ENCODE data around the gene CAP2.

DNA sequence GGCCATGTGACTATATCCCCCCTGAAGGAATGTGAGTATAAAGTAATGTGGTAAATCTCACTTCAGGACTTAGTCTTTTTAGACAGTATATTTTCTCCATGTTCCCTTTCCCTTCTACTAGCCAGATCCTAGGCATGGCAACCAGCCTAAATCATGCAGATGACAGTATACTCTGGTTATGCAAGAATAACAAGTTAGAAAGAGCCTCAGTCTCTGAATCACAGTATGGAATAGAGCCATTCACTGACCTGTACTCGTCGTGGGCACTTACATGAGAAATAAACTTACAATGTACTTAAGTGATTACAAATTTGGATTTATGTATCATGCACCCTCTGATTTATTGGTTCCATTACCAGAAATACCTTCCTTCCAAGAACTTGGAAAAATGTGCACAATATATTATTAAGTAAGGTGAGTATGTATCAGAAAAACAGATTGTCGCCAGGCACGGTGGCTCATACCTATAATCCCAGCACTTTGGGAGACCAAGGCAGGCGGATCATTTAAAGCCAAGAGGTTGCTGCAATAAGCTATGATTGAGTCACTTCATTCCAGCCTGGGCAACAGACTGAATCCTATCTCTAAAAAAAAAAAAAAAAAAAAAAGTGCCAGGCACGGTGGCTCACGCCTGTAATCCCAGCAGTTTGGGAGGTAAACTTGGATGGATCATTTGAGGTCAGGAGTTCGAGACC, 181.6 kb downstream of the CAP2 start:
- no peak for TF ChIP-seq EZH2 (IDR thresholded peaks at IDR 0.05; ENCODE audit: insufficient read depth, poor library complexity, severe bottlenecking)
- TF ChIP-seq EZH2phosphoT487 (IDR thresholded peaks at IDR 0.05; ENCODE audit: insufficient read depth, low read depth), result no peak

All from GM23248 (cell line).